ENCODE results near the gene ACOT4.

GRCh38 chr14:73640796-73641365 lies 49.2 kb downstream of the ACOT4 start:
- TF ChIP-seq FOXM1 (IDR thresholded peaks at IDR 0.05; ENCODE audit: borderline replicate concordance) (no peak), BHLHE40 (IDR thresholded peaks at IDR 0.05; ENCODE audit: borderline replicate concordance) (no peak), ELF4 (IDR thresholded peaks at IDR 0.05) (no peak), FOXK2 (IDR thresholded peaks at IDR 0.05) (no peak), ARNT (IDR thresholded peaks at IDR 0.05) (no peak), SP1 (IDR thresholded peaks at IDR 0.05) (no peak), ZNF384 (IDR thresholded peaks at IDR 0.05) (no peak)
- TF ChIP-seq, protein P1, sequence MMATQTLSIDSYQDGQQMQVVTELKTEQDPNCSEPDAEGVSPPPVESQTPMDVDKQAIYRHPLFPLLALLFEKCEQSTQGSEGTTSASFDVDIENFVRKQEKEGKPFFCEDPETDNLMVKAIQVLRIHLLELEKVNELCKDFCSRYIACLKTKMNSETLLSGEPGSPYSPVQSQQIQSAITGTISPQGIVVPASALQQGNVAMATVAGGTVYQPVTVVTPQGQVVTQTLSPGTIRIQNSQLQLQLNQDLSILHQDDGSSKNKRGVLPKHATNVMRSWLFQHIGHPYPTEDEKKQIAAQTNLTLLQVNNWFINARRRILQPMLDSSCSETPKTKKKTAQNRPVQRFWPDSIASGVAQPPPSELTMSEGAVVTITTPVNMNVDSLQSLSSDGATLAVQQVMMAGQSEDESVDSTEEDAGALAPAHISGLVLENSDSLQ (IDR thresholded peaks at IDR 0.05): no peak

All from HEK293T (cell line).